Astrocyte (in vitro differentiated cells and primary cell): Measurements from ENCODE around the gene NAALADL1. TPM values are rescaled to one million over a fixed set of nuclear protein-coding genes. Genes with fewer than 3 reads are reported as not detected.

Experiments used
- DNase-seq: peaks from one replicate; pipeline ENCODE4 v3.0.0-alpha.2; 2010; ENCODE audit warnings: low read depth
- FAIRE-seq: peaks from 2 replicates; lab custom pipeline; 2011; peaks lifted over from hg19 to GRCh38; lab: Jason Lieb, UNC
- H2AFZ ChIP-seq: 2 replicates; pipeline ENCODE4 v1.6.0; 2012; ENCODE audit warnings: low read depth, low read length, inconsistent platforms
- H3K27ac ChIP-seq: 2 replicates; pipeline ENCODE4 v1.5.1; 2011; ENCODE audit warnings: low read depth, low read length, inconsistent platforms
- H3K27me3 ChIP-seq: 2 replicates; pipeline ENCODE4 v1.6.0; 2011; ENCODE audit warnings: low read length, inconsistent platforms; ENCODE audit not compliant: insufficient read depth
- H3K36me3 ChIP-seq: 2 replicates; pipeline ENCODE4 v1.5.1; 2011; ENCODE audit warnings: low read length, inconsistent platforms; ENCODE audit not compliant: insufficient read depth
- H3K4me1 ChIP-seq: 2 replicates; pipeline ENCODE4 v1.5.1; 2011; ENCODE audit warnings: low read length, inconsistent platforms; ENCODE audit not compliant: insufficient read depth
- H3K4me2 ChIP-seq: 2 replicates; pipeline ENCODE4 v1.6.0; 2012; ENCODE audit warnings: low read length, inconsistent platforms
- H3K4me3 ChIP-seq: 2 replicates; pipeline ENCODE4 v1.5.1; 2011; ENCODE audit warnings: low read depth, mild to moderate bottlenecking, low read length, inconsistent platforms; ENCODE audit not compliant: insufficient read depth
- H3K79me2 ChIP-seq: 2 replicates; pipeline ENCODE4 v1.6.0; 2012; ENCODE audit warnings: mild to moderate bottlenecking, low read length, inconsistent platforms; ENCODE audit not compliant: insufficient read depth
- H3K9ac ChIP-seq: 2 replicates; pipeline ENCODE4 v1.6.0; 2012; ENCODE audit warnings: mild to moderate bottlenecking, low read length, inconsistent platforms
- H3K9me3 ChIP-seq: 2 replicates; pipeline ENCODE4 v1.5.1; 2012; ENCODE audit warnings: low read depth, mild to moderate bottlenecking, low read length, inconsistent platforms; ENCODE audit not compliant: insufficient read depth
- H4K20me1 ChIP-seq: 2 replicates; pipeline ENCODE4 v1.6.0; 2012; ENCODE audit warnings: low read length, inconsistent platforms; ENCODE audit not compliant: insufficient read depth
- H3K27ac Mint-ChIP-seq: one replicate; pipeline ENCODE4 v1.8.0; 2021; ENCODE audit warnings: mild to moderate bottlenecking, mixed read lengths; ENCODE audit not compliant: unreplicated experiment
- H3K27me3 Mint-ChIP-seq: one replicate; pipeline ENCODE4 v1.8.0; 2021; ENCODE audit warnings: low read depth, mixed read lengths; ENCODE audit not compliant: unreplicated experiment
- H3K36me3 Mint-ChIP-seq: one replicate; pipeline ENCODE4 v1.8.0; 2021; ENCODE audit warnings: low read depth, mixed read lengths; ENCODE audit not compliant: unreplicated experiment
- H3K4me1 Mint-ChIP-seq: one replicate; pipeline ENCODE4 v1.8.0; 2021; ENCODE audit warnings: low read depth, mixed read lengths; ENCODE audit not compliant: unreplicated experiment
- H3K4me3 Mint-ChIP-seq: one replicate; pipeline ENCODE4 v1.8.0; 2021; ENCODE audit warnings: mild to moderate bottlenecking, moderate library complexity, mixed read lengths; ENCODE audit not compliant: unreplicated experiment
- H3K9me3 Mint-ChIP-seq: one replicate; pipeline ENCODE4 v1.8.0; 2021; ENCODE audit warnings: mild to moderate bottlenecking, mixed read lengths; ENCODE audit not compliant: unreplicated experiment
- CTCF ChIP-seq: IDR thresholded peaks from 2 replicates; pipeline ENCODE4 v1.5.1; 2011; ENCODE audit warnings: low read depth, mild to moderate bottlenecking, inconsistent platforms, low read length, moderate library complexity; ENCODE audit not compliant: insufficient read depth
- EZH2 ChIP-seq: IDR thresholded peaks from 2 replicates; pipeline ENCODE4 v1.6.1; 2012; ENCODE audit warnings: mild to moderate bottlenecking, low read length, inconsistent platforms; ENCODE audit not compliant: insufficient read depth
- total RNA-seq: library from RNA; stranded (reverse); gene quantifications from 2 replicates; pipeline ENCODE4 v1.2.1, GENCODE V29; 2021

The NAALADL1 gene
- total RNA-seq, 1 donor from 2014 or later = not detected

- H3K4me1 ChIP-seq = peaks cover 8% of the 10 kb centered on the region
- peak overlapping the region; percentile 61 for H3K4me3 ChIP-seq
- no peaks in the 10 kb centered on the region for H3K9me3 ChIP-seq
- H3K9me3 Mint-ChIP-seq = no peaks in the 10 kb centered on the region
- no peaks in the 10 kb centered on the region for H3K27me3 Mint-ChIP-seq
- peaks cover 32% of the 10 kb centered on the region for H3K79me2 ChIP-seq
- peaks cover 7% of the 10 kb centered on the region for H3K4me1 Mint-ChIP-seq
- FAIRE-seq (no peak), DNase-seq (no peak)
- H3K27ac ChIP-seq = no peak overlapping the region
- peaks cover 25% of the 10 kb centered on the region for H4K20me1 ChIP-seq
- no peak overlapping the region for H3K27ac Mint-ChIP-seq
- H3K4me2 ChIP-seq = peak overlapping the region; percentile 79
- H3K36me3 Mint-ChIP-seq = peaks cover 2% of the 10 kb centered on the region
- peak overlapping the region; percentile 89 for H3K9ac ChIP-seq
- H3K27me3 ChIP-seq = no peaks in the 10 kb centered on the region
- H3K4me3 Mint-ChIP-seq = peak overlapping the region; percentile 93
- TF ChIP-seq EZH2 (no peak), CTCF (no peak)
- H2AFZ ChIP-seq = no peak overlapping the region
- no peaks in the 10 kb centered on the region for H3K36me3 ChIP-seq
These were observed 38.6 kb upstream of the NAALADL1 start for GRCh38 chr11:65096926-65097325.

- peaks cover 2% of the 10 kb centered on the region for H3K36me3 Mint-ChIP-seq
- DNase-seq (peak; percentile 88), FAIRE-seq (peak; percentile 32)
- Histone ChIP-seq H3K79me2 (peaks cover 32% of the 10 kb centered on the region), H3K27ac (peak within 1 kb of the TSS; percentile 62), H3K4me2 (peak within 1 kb of the TSS; percentile 79), H3K36me3 (no peaks in the 10 kb centered on the region), H4K20me1 (peaks cover 18% of the 10 kb centered on the region), H3K4me3 (peak within 1 kb of the TSS; percentile 61), H3K9ac (peak within 1 kb of the TSS; percentile 89), H2AFZ (peak within 1 kb of the TSS; percentile 98), H3K27me3 (no peaks in the 10 kb centered on the region), H3K4me1 (peaks cover 6% of the 10 kb centered on the region), H3K9me3 (no peaks in the 10 kb centered on the region)
- H3K27ac Mint-ChIP-seq = peak within 1 kb of the TSS; percentile 87
- H3K27me3 Mint-ChIP-seq = no peaks in the 10 kb centered on the region
- H3K4me1 Mint-ChIP-seq = peaks cover 7% of the 10 kb centered on the region
- H3K4me3 Mint-ChIP-seq = peak within 1 kb of the TSS; percentile 93
- no peaks in the 10 kb centered on the region for H3K9me3 Mint-ChIP-seq
- TF ChIP-seq EZH2 (no peak), CTCF (no peak)
These were observed 37.8 kb upstream of the NAALADL1 start, which contains the start of gene VPS51 for GRCh38 chr11:65095974-65096806. VPS51 (plus strand) TSS chr11:65096214; CDS start chr11:65096251, 37 bp downstream.
